LHCN-M2 (cell line): ENCODE measurements around the gene STAT3. TPM values are rescaled to one million over a fixed set of nuclear protein-coding genes. Genes with fewer than 3 reads are reported as not detected.
"Not testable (repeated sequence)": the region's sequence is repeated elsewhere in the genome, so short reads cannot be mapped to it uniquely, and the experiment has no call there.

Source experiments
- DNase-seq: peaks from one replicate; pipeline ENCODE4 v3.0.0-alpha.2; 2012; ENCODE audit warnings: low read depth
- total RNA-seq: library from RNA; depleted of rRNA; stranded (reverse); fragments of >200 nt; gene quantifications from 2 replicates; pipeline ENCODE4 v1.2.3, GENCODE V29; 2014

STAT3 gene
- total RNA-seq, 1 experiment from 2014 or later, result 60.3 TPM

DNA sequence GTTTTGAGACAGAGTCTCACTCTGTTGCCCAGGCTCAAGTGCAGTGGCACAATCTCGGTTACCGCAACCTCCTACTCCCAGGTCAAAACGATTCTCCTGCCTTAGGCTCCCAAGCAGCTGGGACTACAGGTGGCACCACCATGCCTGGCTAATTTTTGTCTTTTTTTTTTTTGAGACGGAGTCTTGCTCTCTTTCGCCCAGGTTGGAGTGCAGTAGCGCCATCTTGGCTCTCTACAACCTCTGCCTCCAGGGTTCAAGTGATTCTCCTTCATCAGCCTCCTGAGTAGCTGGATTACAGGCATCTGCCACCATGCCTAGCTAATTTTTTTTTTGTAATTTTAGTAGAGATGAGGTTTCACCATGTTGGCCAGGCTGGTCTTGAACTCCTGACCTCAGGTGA, 70.3 kb downstream of the STAT3 start:
- not testable (repeated sequence) for DNase-seq

DNA sequence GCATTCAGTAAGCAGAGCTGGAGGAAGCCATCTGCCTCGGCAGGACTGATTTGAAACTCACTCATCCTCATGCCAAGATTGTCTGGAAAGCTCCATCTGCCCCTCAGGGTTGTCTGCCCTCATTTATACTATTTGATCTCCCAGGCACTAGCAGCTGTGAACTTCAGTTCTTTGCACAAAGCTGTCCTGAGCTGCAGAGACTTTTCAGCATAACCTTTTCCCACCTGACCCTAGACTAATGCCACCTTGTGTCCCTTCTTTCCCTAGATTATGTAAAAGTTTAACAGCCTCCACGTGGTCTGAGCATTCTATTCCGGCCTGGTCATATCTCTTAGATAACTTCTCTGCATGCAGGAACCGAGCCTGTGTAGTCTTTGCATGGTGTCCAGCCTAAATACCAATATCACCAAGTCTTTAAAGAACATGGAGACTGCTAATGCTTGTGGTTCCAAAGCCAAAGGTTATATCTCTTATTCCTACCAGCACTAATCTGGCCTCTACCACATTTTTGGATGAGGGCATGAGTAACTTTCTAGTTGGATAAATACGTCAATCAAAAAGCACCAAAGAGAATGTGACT, 70.9 kb downstream of the STAT3 start:
- DNase-seq, result no peak

DNA sequence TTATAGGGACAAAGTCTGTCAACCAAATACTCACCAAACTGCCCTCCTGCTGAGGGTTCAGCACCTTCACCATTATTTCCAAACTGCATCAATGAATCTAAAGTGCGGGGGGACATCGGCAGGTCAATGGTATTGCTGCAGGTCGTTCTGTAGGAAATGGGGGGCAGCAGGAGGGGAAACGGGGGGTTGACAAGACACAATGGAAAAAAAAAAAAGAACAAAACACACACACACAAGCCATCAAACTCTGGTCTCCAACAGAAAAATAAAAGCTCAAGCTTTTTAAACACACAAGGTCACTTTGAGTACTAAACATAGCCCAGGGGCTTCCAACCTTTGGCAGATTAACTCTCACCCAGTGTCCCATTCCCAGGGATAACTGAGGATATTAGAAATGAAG, 71.5 kb downstream of the STAT3 start:
- no peak for DNase-seq

- DNase-seq, result no peak
Observed at GRCh38 chr17:42315402-42316156, 72.7 kb downstream of the STAT3 start.

DNA sequence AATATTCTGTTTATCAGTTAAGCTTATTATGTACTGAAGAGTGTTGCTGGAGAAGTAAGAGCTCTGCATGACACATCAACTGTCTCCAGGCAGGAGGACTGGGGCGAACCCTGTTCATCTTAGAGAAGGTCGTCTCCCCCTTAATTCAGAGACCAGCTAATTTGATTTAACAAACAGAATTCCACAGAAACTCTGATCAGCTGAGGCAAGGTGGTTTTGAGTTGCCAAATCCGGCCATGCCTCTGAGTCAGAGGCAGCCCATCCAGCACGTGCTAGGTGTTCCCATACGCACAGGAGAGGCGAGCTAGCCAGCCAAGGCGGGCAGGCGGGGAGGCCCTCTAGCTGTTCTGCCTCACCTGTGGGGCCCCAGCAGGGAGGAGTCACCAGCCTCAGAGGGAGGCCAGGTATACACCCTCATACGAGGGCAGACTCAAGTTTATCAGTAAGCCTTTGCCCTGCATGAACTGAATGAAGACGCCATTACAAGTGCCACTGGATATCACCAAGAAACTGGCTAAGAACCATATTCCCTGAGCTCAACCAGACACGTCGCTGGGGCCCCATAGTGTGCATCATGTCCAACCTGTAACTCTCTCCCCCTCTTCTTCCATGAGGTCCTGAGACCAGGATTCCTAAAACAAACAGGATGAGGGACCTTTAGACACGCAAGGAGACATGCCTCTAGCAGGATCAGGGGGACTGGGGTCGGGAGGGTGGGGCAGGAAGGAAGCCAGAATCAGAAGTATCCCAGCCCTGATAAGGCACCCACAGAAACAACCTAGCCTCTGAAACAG, 74.3 kb downstream of the STAT3 start:
- no peak for DNase-seq

- no peak for DNase-seq
Observed at GRCh38 chr17:42313389-42313772, 74.9 kb downstream of the STAT3 start.

DNA sequence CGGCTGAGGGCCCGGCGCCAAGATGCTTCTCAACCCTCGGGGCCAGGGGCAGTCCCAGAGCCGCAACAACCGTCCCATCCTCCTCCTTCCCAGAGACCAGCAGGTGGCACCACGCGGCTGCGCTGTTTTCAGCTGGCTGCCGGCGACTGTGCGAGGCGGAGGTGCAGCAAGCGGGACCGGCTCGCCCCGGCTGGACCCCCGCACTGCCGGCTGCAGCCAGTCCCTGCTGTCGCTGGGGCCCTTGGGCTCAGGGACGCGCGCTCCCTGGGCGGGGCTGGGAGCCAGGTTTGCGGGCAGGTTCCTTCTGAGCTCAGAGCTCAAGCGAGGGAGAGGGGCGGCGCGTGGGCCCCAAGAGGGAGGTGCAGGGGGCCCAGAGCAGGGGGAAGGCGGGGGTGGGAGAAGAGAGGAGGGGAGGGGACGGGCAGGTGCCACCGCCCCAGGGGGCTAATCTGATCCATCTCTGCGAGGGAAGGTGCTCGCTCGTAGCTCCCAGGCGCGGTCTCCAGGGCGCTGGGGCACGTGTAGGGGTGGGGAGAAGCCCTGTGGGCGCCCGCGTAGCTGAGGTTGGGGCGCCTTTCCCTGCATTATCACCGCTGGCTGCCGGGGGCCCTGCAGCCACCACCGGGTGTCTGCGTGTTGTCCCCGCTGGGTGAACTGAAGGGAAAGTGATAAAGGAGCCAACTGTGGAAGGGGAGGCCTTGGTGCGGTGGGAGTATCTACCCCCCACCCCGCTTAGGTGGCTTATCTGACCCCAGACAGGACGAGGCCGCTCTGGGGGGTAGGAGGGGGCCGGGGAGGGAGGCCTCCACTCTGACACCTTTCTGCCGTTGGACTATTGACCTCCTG, 75.7 kb downstream of the STAT3 start:
- DNase-seq, result peak; percentile 74

GRCh38 chr17:42312035-42312284, 76.3 kb downstream of the STAT3 start:
- DNase-seq, result no peak

- peak; percentile 76 for DNase-seq
Observed at GRCh38 chr17:42311240-42312034, 76.8 kb downstream of the STAT3 start.

DNA sequence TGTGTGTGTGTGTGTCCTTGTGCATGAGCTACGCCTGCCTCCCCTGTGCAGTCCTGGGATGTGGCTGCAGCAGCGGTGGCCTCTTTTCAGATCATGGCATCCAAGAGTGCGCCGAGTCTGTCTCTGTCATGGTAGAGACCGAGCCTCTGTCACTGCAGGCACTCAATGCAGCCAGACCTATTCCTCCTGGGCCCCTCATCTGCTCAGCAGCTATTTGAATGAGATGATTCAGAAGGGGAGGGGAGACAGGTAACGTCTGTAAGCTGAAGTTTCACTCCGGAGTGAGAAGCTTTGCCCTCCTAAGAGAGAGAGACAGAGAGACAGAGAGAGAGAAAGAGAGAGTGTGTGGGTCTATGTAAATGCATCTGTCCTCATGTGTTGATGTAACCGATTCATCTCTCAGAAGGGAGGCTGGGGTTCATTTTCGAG, 77.4 kb downstream of the STAT3 start:
- DNase-seq, result no peak

- no peak for DNase-seq
Observed at GRCh38 chr17:42309986-42310786, 78.1 kb downstream of the STAT3 start.

DNA sequence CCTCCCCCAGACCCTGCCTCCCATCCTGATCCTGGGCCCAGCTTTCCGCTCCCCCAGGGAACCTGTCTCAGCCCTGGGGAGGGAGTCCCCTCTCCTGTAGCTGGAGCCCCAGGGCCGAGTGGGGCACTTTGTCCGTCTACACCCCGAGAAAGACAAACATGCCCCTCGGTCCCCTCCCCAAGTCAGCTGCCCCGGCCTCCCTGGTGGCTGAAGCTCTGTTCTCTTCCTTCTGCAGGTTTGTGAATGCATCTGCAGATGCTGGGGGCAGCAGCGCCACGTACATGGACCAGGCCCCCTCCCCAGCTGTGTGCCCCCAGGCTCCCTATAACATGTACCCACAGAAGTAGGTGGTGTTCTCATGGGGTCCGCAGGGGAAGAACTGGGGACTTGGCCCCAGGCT, 79.1 kb downstream of the STAT3 start:
- no peak for DNase-seq

- DNase-seq, result no peak
Observed at GRCh38 chr17:42308446-42308845, 79.8 kb downstream of the STAT3 start.

GRCh38 chr17:42307362-42307927, 80.8 kb downstream of the STAT3 start:
- DNase-seq, result no peak

DNA sequence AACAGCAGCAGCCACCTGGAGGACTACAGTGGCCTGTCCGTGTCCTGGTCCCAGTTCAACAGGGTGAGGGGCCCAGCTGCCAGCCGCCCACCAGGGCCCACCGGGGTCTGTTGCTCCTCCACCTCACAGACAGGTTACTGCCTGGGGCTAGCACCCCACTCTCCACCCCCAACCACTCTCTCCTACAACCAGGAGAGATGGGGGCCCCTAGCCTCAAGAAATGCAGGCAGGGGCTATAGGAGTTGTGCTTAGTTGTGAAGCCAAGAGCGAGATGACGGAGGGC, 81.9 kb downstream of the STAT3 start:
- no peak for DNase-seq

DNA sequence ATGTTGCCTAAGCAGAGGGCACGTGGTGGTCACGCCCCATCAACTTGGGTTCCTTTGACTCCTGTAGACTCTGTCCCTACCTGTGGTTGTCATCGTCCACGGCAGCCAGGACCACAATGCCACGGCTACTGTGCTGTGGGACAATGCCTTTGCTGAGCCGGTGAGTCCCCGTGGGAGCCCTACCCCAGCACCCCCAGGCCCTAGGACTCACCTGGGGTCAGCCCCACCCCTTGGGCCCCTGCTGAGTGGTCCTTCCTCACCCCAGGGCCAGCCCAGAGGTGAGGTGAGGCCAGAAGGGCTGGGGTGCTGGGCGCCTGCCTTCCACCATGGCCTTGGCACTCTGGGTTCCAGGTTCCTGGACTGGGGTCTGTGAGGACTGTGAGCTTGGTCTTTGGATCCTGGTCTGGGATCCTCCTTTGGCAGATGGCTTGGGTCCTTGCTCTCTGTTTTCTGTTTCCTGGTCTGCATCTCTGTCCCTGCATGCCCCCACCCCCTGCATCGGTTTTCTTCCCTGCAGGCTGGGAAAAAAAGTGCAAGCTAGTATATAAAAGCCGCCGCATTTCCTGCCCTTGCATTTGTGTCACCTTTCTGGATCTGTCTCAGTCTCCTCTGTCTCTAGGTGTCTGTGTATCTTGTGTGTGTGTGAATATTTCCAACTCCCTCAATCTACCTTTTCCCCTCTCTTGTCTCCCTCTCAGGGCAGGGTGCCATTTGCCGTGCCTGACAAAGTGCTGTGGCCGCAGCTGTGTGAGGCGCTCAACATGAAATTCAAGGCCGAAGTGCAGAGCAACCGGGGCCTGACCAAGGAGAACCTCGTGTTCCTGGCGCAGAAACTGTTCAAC, 82.5 kb downstream of the STAT3 start:
- no peak for DNase-seq

DNA sequence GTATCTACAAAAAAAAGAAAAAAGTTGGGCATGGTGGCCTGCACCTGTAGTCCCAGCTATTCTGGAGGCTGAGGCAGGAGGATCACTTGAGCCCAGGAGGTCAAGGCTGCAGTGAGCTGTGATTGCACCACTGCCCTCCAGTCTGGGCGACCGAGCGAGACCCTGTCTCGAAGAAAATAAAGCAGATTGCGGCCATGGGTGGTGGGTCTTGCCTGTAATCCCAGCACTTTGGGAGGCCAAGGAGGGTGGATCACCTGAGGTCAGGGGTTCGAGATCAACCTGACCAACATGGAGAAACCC, 83.3 kb downstream of the STAT3 start:
- DNase-seq, result not testable (repeated sequence)

GRCh38 chr17:42304187-42305030, 83.8 kb downstream of the STAT3 start:
- no peak for DNase-seq

GRCh38 chr17:42303694-42304093, 84.5 kb downstream of the STAT3 start:
- no peak for DNase-seq
